GM12864 (cell line): ENCODE measurements around the gene HEXD.
"Not testable (repeated sequence)": the region's sequence is repeated elsewhere in the genome, so short reads cannot be mapped to it uniquely, and the experiment has no call there.

Source experiments
- DNase-seq: peaks from one replicate; pipeline ENCODE4 v3.0.0-alpha.2; 2011; ENCODE audit warnings: low read depth
- H3K4me3 ChIP-seq: 2 replicates; pipeline ENCODE4 v1.5.1; 2011; ENCODE audit warnings: mild to moderate bottlenecking, low read depth, low read length, control low read depth
- CTCF ChIP-seq: IDR thresholded peaks from 2 replicates; pipeline ENCODE4 v1.5.1; 2011; ENCODE audit warnings: low read depth, mild to moderate bottlenecking, moderate library complexity, low read length, control low read depth, inconsistent platforms; ENCODE audit errors: missing control alignments

Gene HEXD

GRCh38 chr17:82407255-82407654 lies 10.9 kb upstream of the HEXD start:
- no peak for DNase-seq
- no peak for TF ChIP-seq CTCF
- H3K4me3 ChIP-seq = no peak overlapping the region

GRCh38 chr17:82408288-82408937 lies 9.7 kb upstream of the HEXD start:
- DNase-seq = no peak
- no peak for TF ChIP-seq CTCF

GRCh38 chr17:82408938-82409318 lies 9.2 kb upstream of the HEXD start:
- TF ChIP-seq CTCF = no peak
- no peak for DNase-seq
- H3K4me3 ChIP-seq = no peak overlapping the region

More at GRCh38 chr17:82408288-82408937, 9.7 kb upstream of the HEXD start:
- no peak overlapping the region for H3K4me3 ChIP-seq

GRCh38 chr17:82410014-82410716 lies 8.0 kb upstream of the HEXD start:
- no peak for DNase-seq
- H3K4me3 ChIP-seq = no peak overlapping the region
- no peak for TF ChIP-seq CTCF

- H3K4me3 ChIP-seq = no peak overlapping the region
- DNase-seq = no peak
- no peak for TF ChIP-seq CTCF
Measured at GRCh38 chr17:82411396-82412053, 6.6 kb upstream of the HEXD start.

GRCh38 chr17:82412081-82412480 lies 6.1 kb upstream of the HEXD start:
- not testable (repeated sequence) for DNase-seq, H3K4me3 ChIP-seq
